Measurements from ENCODE around the gene TMEM222.

Gene TMEM222

GRCh38 chr1:27359822-27360158, 37.8 kb downstream of the TMEM222 start:
- no peak for DNase-seq (ENCODE audit: low read depth in 2 of 2)

GRCh38 chr1:27360159-27361043, 38.4 kb downstream of the TMEM222 start:
- no peak for DNase-seq (ENCODE audit: low read depth in 2 of 2)

GRCh38 chr1:27361044-27361402, 39.1 kb downstream of the TMEM222 start:
- no peak for DNase-seq (ENCODE audit: low read depth in 2 of 2)

GRCh38 chr1:27361553-27361952, 39.6 kb downstream of the TMEM222 start:
- DNase-seq (ENCODE audit: low read depth in 2 of 2), result no peak

GRCh38 chr1:27363766-27364695, 42.1 kb downstream of the TMEM222 start:
- no peak for DNase-seq (ENCODE audit: low read depth in 2 of 2)

GRCh38 chr1:27364696-27365371, 42.9 kb downstream of the TMEM222 start:
- DNase-seq (ENCODE audit: low read depth in 2 of 2), result no peak

GRCh38 chr1:27365372-27366112, 43.6 kb downstream of the TMEM222 start:
- DNase-seq (ENCODE audit: low read depth in 2 of 2), result peak; percentile 68 to 81

GRCh38 chr1:27366113-27366410, 44.1 kb downstream of the TMEM222 start:
- DNase-seq (ENCODE audit: low read depth in 2 of 2), result peak; percentile 75 to 82

- peak in 1 of 2 donors; percentile 33 for DNase-seq (ENCODE audit: low read depth in 2 of 2)
Observed at GRCh38 chr1:27366411-27367159, 44.6 kb downstream of the TMEM222 start, which contains the start of gene MAP3K6. Gene MAP3K6, minus strand, starts transcription at chr1:27366961. Its CDS starts 364 bp downstream, at chr1:27366597.

GRCh38 chr1:27367160-27367650, 45.2 kb downstream of the TMEM222 start:
- DNase-seq (ENCODE audit: low read depth in 2 of 2), result no peak

- no peak for DNase-seq (ENCODE audit: low read depth in 2 of 2)
Observed at GRCh38 chr1:27368869-27369582, 47.1 kb downstream of the TMEM222 start.

- DNase-seq (ENCODE audit: low read depth in 2 of 2), result no peak
Observed at GRCh38 chr1:27372022-27372807, 50.3 kb downstream of the TMEM222 start.

- DNase-seq (ENCODE audit: low read depth in 2 of 2), result no peak
Observed at GRCh38 chr1:27372808-27373690, 51.1 kb downstream of the TMEM222 start.

- no peak for DNase-seq (ENCODE audit: low read depth in 2 of 2)
Observed at GRCh38 chr1:27374362-27375086, 52.6 kb downstream of the TMEM222 start, which contains the start of gene FCN3. Gene FCN3, minus strand, starts transcription at chr1:27374824. Its CDS starts 6 bp downstream, at chr1:27374818.

GRCh38 chr1:27377760-27378495, 56.0 kb downstream of the TMEM222 start:
- DNase-seq (ENCODE audit: low read depth in 2 of 2), result no peak

GRCh38 chr1:27379564-27380122, 57.7 kb downstream of the TMEM222 start:
- no peak for DNase-seq (ENCODE audit: low read depth in 2 of 2)
